Measurements from ENCODE around the gene EHMT2. TPM values are rescaled to one million over a fixed set of nuclear protein-coding genes. Genes with fewer than 3 reads are reported as not detected.
"Not testable (repeated sequence)": the region's sequence is repeated elsewhere in the genome, so short reads cannot be mapped to it uniquely, and the experiment has no call there.

EHMT2 gene
- polyA plus RNA-seq, 3 donors, result 9.9 to 52.8 (median 16.0) TPM

DNA sequence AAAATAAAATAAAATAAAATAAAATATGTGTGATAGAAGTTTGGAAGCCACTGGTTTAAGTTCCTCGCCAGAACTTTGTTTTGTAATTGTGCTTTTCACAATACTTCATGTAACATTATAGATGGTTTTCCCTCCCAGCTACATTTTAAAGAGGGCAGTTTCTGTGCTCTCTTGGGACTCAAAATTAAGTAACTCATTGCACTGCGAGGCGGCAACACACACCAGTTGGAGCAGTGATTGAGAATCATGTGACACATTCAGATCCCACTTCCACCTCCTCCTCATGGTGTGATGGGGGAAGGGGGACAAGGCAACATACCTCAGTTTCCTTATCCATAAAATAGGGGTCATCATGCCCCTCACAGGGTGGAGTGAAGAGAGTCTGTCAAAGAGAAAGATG lies 37.5 kb upstream of the EHMT2 start:
- DNase-seq, result no peak
- no peak overlapping the region for H3K27ac Mint-ChIP-seq

DNA sequence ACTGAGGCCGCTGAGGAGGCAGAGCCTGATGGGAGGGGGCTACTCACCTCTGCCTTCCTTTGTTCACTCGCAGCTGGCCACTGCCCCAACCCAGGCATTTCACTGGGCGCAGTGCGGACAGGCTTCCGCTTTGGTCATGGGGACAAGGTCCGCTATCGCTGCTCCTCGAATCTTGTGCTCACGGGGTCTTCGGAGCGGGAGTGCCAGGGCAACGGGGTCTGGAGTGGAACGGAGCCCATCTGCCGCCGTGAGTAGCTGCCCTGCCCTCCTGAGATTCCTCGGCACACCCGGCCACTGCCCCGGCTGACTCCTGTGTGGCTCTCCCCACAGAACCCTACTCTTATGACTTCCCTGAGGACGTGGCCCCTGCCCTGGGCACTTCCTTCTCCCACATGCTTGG lies 36.0 kb upstream of the EHMT2 start:
- H3K9me3 ChIP-seq (replicated peaks in 1 of 2; ENCODE audit: control insufficient read depth in 1 of 2, insufficient read depth in 1 of 2, low read length in 2 of 2), result no peaks in the 10 kb centered on the region
- Mint-ChIP-seq H3K9me3 (peaks cover 0 to 1% (median 0%) of the 10 kb centered on the region in 7 donors), H3K27me3 (ENCODE audit: low read depth in 3 of 3) (peaks cover 0 to 6% (median 3%) of the 10 kb centered on the region in 3 donors), H3K27ac (no peak overlapping the region), H3K4me1 (peaks cover 10% of the 10 kb centered on the region), H3K4me3 (no peak overlapping the region), H3K36me3 (no peaks in the 10 kb centered on the region)
- 94% methylated on average over 18 of the region's 19 CpGs for WGBS (ENCODE audit: insufficient coverage)
- H3K4me1 ChIP-seq (ENCODE audit: control insufficient read depth in 1 of 2, insufficient read depth in 2 of 2, low read length in 2 of 2), result peaks cover 4 to 16% of the 10 kb centered on the region in 2 donors
- H3K27ac ChIP-seq (ENCODE audit: low read depth in 1 of 2, low read length in 2 of 2), result no peak overlapping the region
- no peak overlapping the region for H3K4me3 ChIP-seq (replicated peaks in 1 of 3; ENCODE audit: low read depth in 2 of 3, low read length in 3 of 3)
- no peaks in the 10 kb centered on the region for H4K20me1 ChIP-seq (ENCODE audit: insufficient read depth, low read length)
- no peak overlapping the region for H3K4me2 ChIP-seq (replicated peaks; ENCODE audit: extremely low read depth, low read length, poor library complexity, severe bottlenecking)
- intact Hi-C loops (cut with micrococcal nuclease), result no loop called here
- H3K36me3 ChIP-seq (replicated peaks in 1 of 2; ENCODE audit: control insufficient read depth in 1 of 2, insufficient read depth in 2 of 2, low read length in 2 of 2), result no peaks in the 10 kb centered on the region
- TF ChIP-seq, protein P1, sequence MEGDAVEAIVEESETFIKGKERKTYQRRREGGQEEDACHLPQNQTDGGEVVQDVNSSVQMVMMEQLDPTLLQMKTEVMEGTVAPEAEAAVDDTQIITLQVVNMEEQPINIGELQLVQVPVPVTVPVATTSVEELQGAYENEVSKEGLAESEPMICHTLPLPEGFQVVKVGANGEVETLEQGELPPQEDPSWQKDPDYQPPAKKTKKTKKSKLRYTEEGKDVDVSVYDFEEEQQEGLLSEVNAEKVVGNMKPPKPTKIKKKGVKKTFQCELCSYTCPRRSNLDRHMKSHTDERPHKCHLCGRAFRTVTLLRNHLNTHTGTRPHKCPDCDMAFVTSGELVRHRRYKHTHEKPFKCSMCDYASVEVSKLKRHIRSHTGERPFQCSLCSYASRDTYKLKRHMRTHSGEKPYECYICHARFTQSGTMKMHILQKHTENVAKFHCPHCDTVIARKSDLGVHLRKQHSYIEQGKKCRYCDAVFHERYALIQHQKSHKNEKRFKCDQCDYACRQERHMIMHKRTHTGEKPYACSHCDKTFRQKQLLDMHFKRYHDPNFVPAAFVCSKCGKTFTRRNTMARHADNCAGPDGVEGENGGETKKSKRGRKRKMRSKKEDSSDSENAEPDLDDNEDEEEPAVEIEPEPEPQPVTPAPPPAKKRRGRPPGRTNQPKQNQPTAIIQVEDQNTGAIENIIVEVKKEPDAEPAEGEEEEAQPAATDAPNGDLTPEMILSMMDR (IDR thresholded peaks at IDR 0.05), result no peak
- no peaks in the 10 kb centered on the region for H3K79me2 ChIP-seq (ENCODE audit: insufficient read depth, low read length)
- H3K27me3 ChIP-seq (ENCODE audit: control insufficient read depth in 2 of 2, insufficient read depth in 2 of 2, low read length in 2 of 2), result no peaks in the 10 kb centered on the region
- H3K9ac ChIP-seq (ENCODE audit: insufficient read depth, low read length, poor library complexity, severe bottlenecking), result no peak overlapping the region
- H2AFZ ChIP-seq (ENCODE audit: insufficient read depth, low read depth, low read length, poor library complexity, severe bottlenecking), result no peak overlapping the region
- DNase-seq, result no peak

More for the DNA sequence above, 37.5 kb upstream of the EHMT2 start:
- no CpG with 5 or more reads among the region's 3 CpGs for WGBS (ENCODE audit: insufficient coverage)
- Histone ChIP-seq H3K27me3 (ENCODE audit: control insufficient read depth in 2 of 2, insufficient read depth in 2 of 2, low read length in 2 of 2) (no peaks in the 10 kb centered on the region), H3K79me2 (ENCODE audit: insufficient read depth, low read length) (no peaks in the 10 kb centered on the region), H2AFZ (ENCODE audit: insufficient read depth, low read depth, low read length, poor library complexity, severe bottlenecking) (no peak overlapping the region), H3K9me3 (replicated peaks in 1 of 2; ENCODE audit: control insufficient read depth in 1 of 2, insufficient read depth in 1 of 2, low read length in 2 of 2) (no peaks in the 10 kb centered on the region), H3K4me2 (replicated peaks; ENCODE audit: extremely low read depth, low read length, poor library complexity, severe bottlenecking) (no peak overlapping the region), H3K4me1 (ENCODE audit: control insufficient read depth in 1 of 2, insufficient read depth in 2 of 2, low read length in 2 of 2) (peaks cover 0 to 1% of the 10 kb centered on the region in 2 donors), H3K36me3 (replicated peaks in 1 of 2; ENCODE audit: control insufficient read depth in 1 of 2, insufficient read depth in 2 of 2, low read length in 2 of 2) (no peaks in the 10 kb centered on the region), H3K27ac (ENCODE audit: low read depth in 1 of 2, low read length in 2 of 2) (no peak overlapping the region), H3K9ac (ENCODE audit: insufficient read depth, low read length, poor library complexity, severe bottlenecking) (no peak overlapping the region), H4K20me1 (ENCODE audit: insufficient read depth, low read length) (no peaks in the 10 kb centered on the region), H3K4me3 (replicated peaks in 1 of 3; ENCODE audit: low read depth in 2 of 3, low read length in 3 of 3) (no peak overlapping the region)
- H3K9me3 Mint-ChIP-seq, result peaks cover 0 to 1% (median 0%) of the 10 kb centered on the region in 7 donors
- intact Hi-C loops (cut with micrococcal nuclease), result no loop called here
- H3K4me3 Mint-ChIP-seq, result no peak overlapping the region
- H3K27me3 Mint-ChIP-seq (ENCODE audit: low read depth in 3 of 3), result peaks cover 3 to 9% (median 4%) of the 10 kb centered on the region in 3 donors
- TF ChIP-seq, protein P1 (IDR thresholded peaks at IDR 0.05), result no peak
- peaks cover 2% of the 10 kb centered on the region for H3K4me1 Mint-ChIP-seq
- no peaks in the 10 kb centered on the region for H3K36me3 Mint-ChIP-seq

DNA sequence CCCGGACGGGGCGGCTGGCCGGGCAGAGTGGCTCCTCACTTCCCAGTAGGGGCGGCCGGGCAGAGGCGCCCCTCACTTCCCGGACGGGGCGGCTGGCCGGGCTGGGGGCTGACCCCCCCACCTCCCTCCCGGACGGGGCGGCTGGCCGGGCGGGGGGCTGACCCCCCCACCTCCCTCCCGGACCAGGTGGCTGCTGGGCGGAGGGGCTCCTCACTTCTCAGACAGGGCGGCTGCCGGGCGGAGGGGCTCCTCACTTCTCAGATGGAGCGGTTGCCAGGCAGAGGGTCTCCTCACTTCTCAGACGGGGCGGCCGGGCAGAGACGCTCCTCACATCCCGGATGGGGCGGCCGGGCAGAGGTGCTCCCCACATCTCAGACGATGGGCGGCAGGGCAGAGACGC lies 34.6 kb upstream of the EHMT2 start:
- H3K4me1 ChIP-seq (ENCODE audit: control insufficient read depth in 1 of 2, insufficient read depth in 2 of 2, low read length in 2 of 2), result peaks cover 4 to 29% of the 10 kb centered on the region in 2 donors
- H3K27me3 Mint-ChIP-seq (ENCODE audit: low read depth in 3 of 3); DNase-seq; H3K9ac ChIP-seq (ENCODE audit: insufficient read depth, low read length, poor library complexity, severe bottlenecking); H3K27ac ChIP-seq (ENCODE audit: low read depth in 1 of 2, low read length in 2 of 2); H3K79me2 ChIP-seq (ENCODE audit: insufficient read depth, low read length); H3K27me3 ChIP-seq (ENCODE audit: control insufficient read depth in 2 of 2, insufficient read depth in 2 of 2, low read length in 2 of 2); H4K20me1 ChIP-seq (ENCODE audit: insufficient read depth, low read length); H3K36me3 Mint-ChIP-seq; H3K4me2 ChIP-seq (replicated peaks; ENCODE audit: extremely low read depth, low read length, poor library complexity, severe bottlenecking); H2AFZ ChIP-seq (ENCODE audit: insufficient read depth, low read depth, low read length, poor library complexity, severe bottlenecking); H3K9me3 ChIP-seq (replicated peaks in 1 of 2; ENCODE audit: control insufficient read depth in 1 of 2, insufficient read depth in 1 of 2, low read length in 2 of 2); H3K36me3 ChIP-seq (replicated peaks in 1 of 2; ENCODE audit: control insufficient read depth in 1 of 2, insufficient read depth in 2 of 2, low read length in 2 of 2); H3K4me3 Mint-ChIP-seq; H3K4me3 ChIP-seq (replicated peaks in 1 of 3; ENCODE audit: low read depth in 2 of 3, low read length in 3 of 3); H3K27ac Mint-ChIP-seq; H3K9me3 Mint-ChIP-seq; intact Hi-C loops (cut with micrococcal nuclease): not testable (repeated sequence)
- H3K4me1 Mint-ChIP-seq, result peaks cover 24% of the 10 kb centered on the region
- WGBS (ENCODE audit: insufficient coverage), result no CpG with 5 or more reads among the region's 32 CpGs

All from CD14-positive monocyte (primary cell).